ENCODE results near the gene SCAF1.

DNA sequence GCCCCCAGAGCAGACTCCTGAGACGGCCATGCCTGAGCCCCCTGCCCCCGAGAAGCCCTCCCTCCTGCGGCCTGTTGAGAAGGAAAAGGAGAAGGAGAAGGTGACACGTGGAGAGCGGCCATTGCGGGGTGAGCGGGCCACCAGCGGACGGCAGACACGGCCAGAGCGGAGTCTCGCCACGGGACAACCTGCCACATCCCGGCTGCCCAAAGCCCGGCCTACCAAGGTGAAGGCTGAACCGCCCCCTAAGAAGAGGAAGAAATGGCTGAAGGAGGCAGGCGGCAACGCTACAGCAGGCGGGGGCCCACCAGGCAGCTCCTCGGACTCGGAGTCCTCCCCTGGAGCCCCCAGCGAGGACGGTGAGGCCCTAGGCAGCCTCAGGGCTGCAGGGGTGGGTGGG, 26.1 kb upstream of the SCAF1 start:
- TF ChIP-seq, protein P1, sequence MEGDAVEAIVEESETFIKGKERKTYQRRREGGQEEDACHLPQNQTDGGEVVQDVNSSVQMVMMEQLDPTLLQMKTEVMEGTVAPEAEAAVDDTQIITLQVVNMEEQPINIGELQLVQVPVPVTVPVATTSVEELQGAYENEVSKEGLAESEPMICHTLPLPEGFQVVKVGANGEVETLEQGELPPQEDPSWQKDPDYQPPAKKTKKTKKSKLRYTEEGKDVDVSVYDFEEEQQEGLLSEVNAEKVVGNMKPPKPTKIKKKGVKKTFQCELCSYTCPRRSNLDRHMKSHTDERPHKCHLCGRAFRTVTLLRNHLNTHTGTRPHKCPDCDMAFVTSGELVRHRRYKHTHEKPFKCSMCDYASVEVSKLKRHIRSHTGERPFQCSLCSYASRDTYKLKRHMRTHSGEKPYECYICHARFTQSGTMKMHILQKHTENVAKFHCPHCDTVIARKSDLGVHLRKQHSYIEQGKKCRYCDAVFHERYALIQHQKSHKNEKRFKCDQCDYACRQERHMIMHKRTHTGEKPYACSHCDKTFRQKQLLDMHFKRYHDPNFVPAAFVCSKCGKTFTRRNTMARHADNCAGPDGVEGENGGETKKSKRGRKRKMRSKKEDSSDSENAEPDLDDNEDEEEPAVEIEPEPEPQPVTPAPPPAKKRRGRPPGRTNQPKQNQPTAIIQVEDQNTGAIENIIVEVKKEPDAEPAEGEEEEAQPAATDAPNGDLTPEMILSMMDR (IDR thresholded peaks at IDR 0.05), result no peak
- TF ChIP-seq POLR2A (IDR thresholded peaks at IDR 0.05), result no peak

Measured in uterus (tissue), 2 donors.